Head of caudate nucleus (tissue), 42 donors: ENCODE measurements around the gene ZFYVE1.
"Not testable (repeated sequence)": the region's sequence is repeated elsewhere in the genome, so short reads cannot be mapped to it uniquely, and the experiment has no call there.

Experiments used
- DNase-seq, 42 donors: peaks; one replicate each; pipeline versions ENCODE4 v3.0.0 to v3.0.0-alpha.2; 2020 to 2021; ENCODE audit warnings: mixed read lengths in 7 of 42
- intact Hi-C: fragments of 100-400 bp; cut with DNase I; formaldehyde crosslinking; loops from one replicate; pipeline ENCODE4 v1.15.0; 2022

The ZFYVE1 gene

GRCh38 chr14:72962829-72963312 is 64.0 kb downstream of the ZFYVE1 start:
- no peak for DNase-seq
- intact Hi-C loops = no loop called here

DNA sequence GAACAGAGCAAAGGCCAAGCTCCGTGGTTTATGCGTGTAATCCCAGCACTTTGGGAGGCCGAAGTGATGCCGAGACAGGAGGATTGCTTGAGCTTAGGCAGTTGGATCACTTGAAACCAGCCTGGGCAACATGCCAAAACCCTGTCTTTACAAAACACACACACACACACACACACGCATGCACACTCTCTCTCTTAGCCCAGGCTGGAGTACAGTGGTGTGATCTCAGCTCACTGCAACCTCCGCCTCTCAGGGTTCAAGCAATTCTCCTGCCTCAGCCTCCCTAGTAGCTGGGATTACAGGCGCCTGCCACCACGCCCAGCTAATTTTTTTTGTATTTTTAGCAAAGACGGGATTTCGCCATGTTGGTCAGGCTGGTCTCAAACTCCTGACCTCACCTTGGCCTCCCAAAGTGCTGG is 64.6 kb downstream of the ZFYVE1 start:
- intact Hi-C loops = not testable (repeated sequence)
- DNase-seq = peak in 4 of 42 donors; percentile 6 to 34 (median 13)

DNA sequence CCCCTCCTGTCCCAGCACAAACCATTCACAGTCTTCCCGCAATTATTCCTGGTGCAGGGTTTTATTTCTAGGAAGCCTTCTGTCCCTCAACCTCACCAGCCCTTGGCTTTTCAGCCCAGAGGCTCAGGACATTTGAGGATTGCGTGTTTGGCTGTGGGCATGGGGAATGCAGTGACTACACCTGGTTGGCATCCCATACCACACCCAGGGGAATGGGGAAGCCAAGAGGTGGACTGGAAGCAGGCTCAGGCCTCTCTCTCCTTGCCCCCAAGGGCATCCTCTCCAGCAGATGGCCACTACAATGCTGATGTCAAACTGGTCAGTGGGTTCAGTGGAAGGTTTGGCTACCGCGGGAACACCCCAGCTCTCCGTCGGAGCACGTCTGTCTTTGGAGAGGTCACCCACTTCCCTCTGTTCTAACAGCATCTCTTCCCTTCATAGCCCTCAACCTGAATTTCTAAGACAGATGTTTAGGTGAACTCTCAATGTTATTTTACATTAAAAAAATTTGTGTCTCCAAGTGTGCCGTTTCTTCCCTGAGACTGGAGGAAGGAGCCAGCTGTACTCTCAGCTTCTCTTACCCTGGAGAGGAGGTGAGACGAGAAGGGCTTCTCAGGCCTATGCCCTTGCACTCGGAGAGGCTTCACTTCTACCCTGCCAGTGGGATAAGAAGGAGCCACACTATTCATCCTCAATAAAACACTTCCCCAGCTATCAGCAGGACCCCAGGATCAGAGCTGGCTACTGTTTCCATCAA is 65.1 kb downstream of the ZFYVE1 start:
- no peak for DNase-seq
- intact Hi-C loops = no loop called here

GRCh38 chr14:72961016-72961415 is 65.9 kb downstream of the ZFYVE1 start:
- DNase-seq, intact Hi-C loops: not testable (repeated sequence)

DNA sequence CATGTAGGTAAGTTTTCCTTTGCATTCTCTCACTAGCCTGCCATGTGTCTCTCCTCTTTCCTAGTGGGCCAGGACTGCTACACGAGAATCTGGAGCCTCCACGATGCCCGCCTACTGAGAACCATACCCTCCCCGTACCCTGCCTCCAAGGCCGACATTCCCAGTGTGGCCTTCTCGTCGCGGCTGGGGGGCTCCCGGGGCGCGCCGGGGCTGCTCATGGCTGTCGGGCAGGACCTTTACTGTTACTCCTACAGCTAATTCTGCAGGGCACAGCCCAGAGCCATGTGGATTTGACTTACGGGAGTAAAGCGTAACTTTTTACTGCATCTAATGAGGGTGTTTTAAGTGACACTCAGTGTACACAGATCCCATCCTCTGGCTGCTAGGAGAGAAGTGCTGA is 68.4 kb downstream of the ZFYVE1 start:
- intact Hi-C loops = no loop called here
- DNase-seq = no peak

DNA sequence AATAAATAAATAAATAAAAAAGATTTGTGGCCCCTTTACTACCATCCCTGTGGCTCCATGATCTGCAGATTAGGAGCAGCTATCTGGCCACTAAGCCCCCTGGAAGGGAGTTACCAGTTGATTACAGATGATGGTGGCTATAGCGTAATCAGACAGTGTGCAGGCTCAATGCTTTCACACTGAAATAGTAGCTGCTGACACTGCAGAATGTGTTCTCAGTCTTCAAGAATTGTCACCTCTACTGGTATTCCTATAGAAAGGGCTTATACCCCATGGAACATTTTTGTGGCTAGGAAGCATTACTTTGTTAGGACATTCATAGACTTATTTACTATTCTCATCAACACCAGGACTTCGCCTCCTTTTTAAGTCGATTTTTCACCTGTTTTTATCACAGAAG is 69.7 kb downstream of the ZFYVE1 start:
- intact Hi-C loops = no loop called here
- no peak for DNase-seq

DNA sequence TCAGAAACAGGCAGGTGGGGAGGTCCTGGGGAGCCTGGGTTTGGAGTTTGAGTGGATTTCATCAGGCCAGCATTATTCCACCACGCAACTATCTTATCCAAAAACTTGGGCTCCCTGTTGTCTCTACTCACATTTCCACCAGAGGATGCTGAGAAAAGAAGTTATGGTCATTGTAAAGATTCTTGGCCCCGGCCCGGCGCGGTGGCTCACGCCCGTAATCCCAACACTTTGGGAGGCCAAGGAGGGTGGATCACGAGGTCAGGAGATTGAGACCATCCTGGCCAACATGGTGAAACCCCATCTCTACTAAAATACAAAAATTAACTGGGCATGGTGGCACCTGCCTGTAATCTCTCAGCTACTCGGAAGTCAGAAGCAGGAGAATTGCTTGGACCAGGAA is 70.2 kb downstream of the ZFYVE1 start:
- intact Hi-C loops, DNase-seq: not testable (repeated sequence)

- DNase-seq = no peak
- intact Hi-C loops = no loop called here
These were observed 74.7 kb downstream of the ZFYVE1 start for GRCh38 chr14:72952171-72952570.

GRCh38 chr14:72948481-72949138 is 78.3 kb downstream of the ZFYVE1 start:
- DNase-seq = peak; percentile 42 to 92 (median 78)

GRCh38 chr14:72947366-72948160 is 79.3 kb downstream of the ZFYVE1 start:
- no peak for DNase-seq
- intact Hi-C loops = no loop called here

More at GRCh38 chr14:72948481-72949138, 78.3 kb downstream of the ZFYVE1 start:
- intact Hi-C loops = no loop called here

DNA sequence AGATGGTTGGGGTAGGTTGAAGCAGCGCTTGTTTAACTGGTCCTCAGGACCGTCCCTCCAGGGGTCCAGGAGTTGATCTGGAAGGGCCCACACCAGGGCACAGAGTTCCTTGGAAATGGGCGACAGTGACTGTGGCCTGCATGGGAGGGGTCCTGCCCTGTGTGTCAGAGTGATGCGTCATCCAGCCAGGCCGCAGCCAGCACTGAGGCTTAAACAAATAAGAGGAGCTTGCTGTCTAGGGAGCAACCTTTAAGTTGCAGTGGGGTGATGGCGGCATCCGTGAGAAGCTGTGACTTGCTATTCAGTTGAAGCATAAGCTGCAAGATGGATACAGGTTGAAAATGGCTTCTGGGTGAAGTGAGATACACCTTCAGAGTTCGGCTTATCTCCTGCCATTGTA is 80.4 kb downstream of the ZFYVE1 start:
- no peak for DNase-seq
- intact Hi-C loops = no loop called here

GRCh38 chr14:72945356-72946027 is 81.4 kb downstream of the ZFYVE1 start:
- intact Hi-C loops = no loop called here
- no peak for DNase-seq

DNA sequence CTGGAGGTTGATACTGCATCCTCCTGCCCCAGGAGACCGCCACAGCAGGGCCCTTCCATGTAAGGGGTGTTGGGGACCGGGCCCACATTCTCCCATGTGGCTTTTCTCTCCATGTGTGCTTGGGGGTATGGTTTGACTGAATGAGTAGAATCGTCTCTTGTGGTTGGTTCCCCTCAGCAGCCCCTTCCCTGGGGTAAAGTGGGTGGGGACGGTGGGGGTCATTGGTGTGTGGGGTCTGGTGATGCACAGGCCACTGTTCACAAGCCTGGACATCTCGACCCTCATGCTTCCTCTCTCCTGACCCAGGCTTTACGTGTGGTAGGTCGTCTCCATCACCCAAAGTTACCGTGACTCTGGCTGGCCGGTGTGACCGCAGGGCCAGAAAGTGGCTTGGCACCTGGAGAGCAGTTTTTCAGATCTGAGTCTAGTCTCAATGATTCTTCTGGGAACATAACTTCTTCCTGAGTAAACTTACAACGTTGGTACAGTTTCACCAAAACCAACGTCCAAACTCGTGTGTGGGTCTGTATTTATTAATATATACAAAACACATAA is 83.0 kb downstream of the ZFYVE1 start:
- no peak for DNase-seq
- intact Hi-C loops = no loop called here

DNA sequence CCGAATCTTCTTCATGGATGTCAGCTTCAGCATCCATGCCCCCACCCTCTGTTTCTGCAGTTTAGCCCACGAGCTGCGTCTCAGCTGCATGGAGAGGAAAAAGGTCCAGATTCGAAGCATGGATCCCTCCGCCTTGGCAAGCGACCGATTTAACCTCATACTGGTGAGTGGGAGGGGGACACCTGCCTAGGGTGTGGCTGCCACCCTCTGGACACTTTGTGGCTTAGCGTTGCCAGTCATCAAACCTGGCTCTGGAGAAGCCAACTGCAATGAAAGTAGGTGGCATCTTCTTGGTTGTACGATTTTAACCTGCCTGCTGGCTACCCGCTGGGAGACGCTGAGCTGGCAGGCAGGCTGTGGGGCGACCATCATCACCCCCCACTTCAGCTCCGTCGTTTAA is 84.0 kb downstream of the ZFYVE1 start:
- intact Hi-C loops = no loop called here
- DNase-seq = no peak

- peak in 1 of 42 donors; percentile 24 for DNase-seq
- intact Hi-C loops = no loop called here
These were observed 85.5 kb downstream of the ZFYVE1 start for GRCh38 chr14:72941286-72941985.

DNA sequence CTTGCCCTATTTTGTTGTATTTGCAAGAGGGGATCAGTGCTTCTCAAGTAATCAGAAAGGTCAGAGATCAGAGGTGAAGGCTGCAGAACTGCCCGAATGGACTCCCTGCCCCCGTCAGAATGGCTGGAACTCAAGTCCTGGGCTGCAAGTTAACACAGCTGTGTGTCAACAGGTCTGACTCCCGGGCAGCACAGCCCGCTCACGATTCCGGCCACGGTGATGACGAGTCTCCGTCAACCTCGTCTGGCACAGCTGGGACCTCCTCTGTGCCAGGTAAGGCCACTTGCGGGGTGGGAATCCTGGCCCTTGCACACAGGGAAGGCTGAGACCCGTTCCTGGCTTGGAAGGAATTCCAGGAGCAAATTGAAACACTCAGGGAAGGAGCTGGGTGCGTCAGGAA is 87.3 kb downstream of the ZFYVE1 start:
- intact Hi-C loops = no loop called here
- DNase-seq = no peak

GRCh38 chr14:72932893-72933292 is 94.0 kb downstream of the ZFYVE1 start:
- DNase-seq = no peak
- intact Hi-C loops = no loop called here

DNA sequence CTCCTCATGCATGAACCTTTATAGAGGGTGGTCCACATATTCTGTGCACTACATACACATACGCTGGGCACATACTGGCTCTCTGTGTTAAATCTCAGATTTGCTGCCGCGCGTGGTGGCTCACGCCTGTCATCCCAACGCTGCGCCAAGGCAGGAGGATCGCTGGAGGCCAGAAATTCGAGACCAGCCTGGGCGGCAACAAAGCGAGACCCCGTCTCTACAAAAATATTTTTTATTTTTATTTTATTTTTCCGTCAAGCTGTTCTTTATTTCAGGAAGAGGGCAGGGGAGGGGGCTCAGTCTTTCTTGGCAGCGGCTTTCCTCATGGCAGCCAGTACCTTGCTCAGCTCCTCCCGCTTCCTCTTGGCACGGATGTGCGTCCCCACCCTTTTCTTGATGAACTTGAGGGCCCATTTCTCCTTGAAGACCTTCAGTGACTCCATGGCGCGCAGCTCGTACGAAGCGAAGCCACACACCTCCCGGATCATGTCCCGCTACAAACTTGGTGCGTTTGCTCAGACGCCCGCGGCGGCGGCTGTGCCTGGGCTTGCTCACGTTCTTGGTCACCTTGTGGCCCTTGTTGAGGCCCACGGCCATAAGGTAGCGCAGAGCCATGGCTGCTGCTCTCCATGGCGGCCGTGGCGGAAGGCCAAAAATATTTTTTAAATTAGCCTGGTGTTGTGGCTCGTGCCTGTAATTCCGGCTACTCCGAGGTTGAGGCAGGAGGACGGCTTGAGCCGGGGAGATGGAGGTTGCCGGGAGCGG is 97.4 kb downstream of the ZFYVE1 start:
- no peak for DNase-seq
- intact Hi-C loops = no loop called here
